HG03457 (cell line): ENCODE data around the gene SLC7A5.
"Not testable (repeated sequence)": the region's sequence is repeated elsewhere in the genome, so short reads cannot be mapped to it uniquely, and the experiment has no call there.

ENCODE experiments used
- ATAC-seq: cut with Tn5 transposase; IDR thresholded peaks from one replicate; pipeline ENCODE4 v1.9.1; 2021; ENCODE audit warnings: moderate number of reproducible peaks; ENCODE audit not compliant: unreplicated experiment

Gene SLC7A5

DNA sequence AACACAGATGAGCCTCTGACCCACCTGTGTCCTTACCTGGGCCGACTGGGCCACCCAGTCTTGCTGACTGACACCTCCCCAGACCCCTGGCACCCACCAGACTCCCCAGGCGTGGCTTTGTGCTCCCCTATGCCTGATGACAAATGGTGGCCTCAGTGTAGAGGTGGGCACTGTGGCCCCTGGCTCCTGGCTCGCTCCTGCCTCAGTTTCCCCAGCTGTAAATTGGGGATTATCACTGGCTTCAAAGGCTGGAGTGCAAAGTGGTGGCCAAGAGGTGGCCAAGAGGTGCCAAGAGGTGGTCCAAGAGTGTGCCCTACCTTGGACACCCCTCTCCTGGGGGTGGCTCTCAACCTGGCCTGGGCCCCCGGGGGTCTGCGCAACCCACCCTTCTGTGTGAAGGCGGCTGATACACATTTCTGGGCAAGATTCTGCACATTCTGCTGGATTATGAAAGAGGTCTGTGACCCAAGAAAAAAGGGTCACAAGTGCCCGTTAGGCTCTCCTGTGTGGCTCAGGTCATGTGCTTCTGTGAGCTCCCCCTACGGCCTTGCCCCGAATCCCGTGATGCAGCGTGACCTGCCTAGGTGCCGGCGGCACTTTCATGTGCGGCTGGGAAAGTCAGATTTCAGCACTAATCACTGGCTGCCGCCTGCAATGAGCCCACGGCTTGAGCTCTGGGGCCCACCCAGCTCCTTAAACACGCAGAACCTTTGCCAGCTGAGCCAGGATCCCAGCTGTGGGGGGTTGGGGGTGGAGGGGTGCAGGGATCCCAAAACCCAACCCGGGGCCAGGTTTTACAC is 7.8 kb downstream of the SLC7A5 start:
- ATAC-seq, result not testable (repeated sequence)

DNA sequence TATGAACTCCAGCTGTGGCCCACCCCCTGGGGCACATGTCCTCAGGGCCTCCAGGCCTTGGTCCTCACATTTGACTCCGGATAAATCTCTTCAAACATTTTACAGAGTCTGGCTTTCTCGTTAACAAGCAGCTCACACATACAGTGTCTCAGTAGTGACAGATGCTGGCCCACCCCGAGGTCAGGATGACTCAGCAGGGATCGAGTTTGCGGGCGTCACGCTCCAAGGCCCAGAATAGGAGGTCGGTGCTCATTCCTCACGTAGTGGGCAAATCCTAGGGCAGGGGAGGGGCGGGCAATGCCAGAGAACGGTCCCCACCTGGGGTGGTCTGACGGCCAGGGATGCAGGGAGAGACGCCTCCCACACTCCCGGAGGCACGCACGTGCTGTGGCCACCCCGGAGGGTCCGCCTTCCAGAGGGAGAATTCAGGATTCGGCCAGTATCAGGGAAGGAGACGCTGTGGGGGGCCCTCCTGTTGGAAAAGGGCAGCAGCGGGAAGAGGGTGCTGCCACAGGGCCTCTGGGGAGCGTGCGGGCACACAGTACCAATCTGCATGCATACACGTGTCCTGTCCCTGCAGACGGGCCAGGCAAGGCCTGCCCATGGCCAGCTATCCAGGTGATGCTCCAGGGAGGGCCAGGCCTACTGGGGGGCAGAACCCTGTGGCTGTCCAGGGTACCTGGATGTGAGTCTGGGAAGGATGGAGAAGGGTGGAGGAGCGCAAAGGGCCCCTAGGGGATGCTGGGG is 8.6 kb downstream of the SLC7A5 start:
- no peak for ATAC-seq

DNA sequence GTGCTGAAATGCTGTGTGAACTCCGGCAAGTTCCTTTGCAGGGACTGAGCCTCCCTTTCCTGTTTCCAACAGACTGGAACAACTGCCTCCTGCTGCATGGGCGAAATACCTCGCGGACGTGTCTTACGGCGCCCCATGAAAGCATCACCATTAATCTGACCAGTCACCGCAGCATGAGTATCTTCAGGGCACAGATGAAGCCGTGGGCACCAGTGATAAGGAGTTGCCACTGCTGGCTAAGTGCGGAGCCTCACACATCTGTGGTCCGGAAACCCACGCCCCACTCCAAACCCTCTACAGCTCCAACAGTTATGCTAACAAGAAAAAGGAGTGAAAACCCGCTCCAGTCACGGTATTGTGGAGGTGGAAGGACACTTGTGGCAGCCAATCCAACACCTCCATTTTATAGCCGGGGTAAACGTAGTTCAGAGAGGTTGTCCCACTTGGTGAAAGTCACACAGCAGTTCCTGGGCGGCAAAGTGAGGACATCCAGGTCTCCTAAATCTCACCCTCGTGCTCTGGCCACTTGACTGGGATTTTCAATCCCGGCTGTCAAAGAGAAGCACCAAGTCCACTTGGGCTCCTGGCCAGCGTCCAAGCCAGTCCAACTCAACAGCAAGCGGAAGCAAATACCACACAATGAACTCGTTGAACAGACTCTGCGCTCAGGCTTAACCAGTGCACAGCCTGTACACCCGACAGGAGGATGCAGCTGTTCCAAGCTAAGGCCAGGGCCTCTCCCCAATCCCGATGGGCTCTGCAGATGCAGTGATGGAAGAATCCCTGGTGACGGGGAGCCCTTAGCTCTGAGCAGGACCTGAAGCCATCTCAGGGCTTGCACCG is 10.9 kb downstream of the SLC7A5 start:
- not testable (repeated sequence) for ATAC-seq

DNA sequence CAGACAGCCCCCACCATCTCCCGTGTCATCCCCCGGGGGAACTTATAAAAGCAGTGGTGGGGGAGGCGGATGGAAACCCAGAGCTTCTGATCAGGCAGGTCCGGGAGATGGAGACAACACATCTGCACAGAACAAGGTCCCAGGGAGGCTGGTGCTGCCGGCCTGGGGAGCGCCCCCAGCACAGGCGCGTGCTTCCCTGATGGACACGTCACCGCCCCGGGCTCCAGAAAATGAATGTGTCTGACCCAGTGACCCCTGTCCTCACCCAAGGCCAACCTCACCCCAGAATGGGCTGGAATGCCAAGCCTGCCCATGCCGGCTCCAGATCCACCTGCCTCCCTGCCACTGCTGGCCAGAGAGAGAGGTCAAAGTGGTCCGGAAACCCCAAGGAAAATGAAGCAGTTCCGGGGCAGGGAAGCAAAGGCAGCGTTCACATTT is 12.5 kb downstream of the SLC7A5 start:
- no peak for ATAC-seq

DNA sequence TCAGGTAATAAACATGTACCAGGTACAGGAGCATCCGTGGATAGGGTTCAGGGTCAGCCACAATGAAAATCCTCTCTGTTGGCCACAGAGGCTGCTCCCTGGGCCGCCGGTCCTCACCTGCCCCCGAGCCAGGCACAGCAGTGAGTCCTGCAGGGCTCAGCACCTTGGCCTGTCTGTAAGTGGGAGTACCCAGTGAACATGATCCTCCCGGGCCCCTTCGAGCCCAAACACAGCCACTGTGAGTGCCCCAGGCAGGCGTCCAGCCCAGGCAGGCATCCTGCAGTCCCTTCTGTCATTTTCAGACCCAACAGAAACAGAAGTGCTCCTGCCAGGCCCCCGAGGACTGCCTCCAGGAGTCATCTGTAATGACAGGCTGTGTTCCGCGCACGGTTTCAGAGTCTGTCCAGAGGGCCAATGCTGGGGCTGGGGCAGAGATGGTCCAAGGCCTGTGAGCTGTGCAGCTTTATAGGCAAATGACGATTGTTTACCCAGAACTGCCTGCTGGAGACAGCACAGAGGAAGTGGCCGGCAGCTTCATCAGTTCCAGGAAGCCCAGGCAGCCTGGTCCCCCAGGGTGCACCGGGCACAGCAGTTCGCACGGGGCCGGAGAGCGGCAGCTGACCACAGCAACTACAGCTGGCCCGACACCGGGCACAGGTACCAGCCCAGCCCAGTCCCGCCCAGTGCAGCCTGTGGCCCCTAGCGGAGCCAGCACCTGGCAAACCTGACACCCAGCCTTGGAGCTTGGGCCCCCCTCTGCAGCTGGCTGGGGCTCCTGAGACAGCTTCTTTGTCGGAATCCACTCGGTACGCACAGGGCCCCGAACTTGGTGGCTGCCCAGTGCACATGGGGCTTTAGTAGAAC is 13.2 kb downstream of the SLC7A5 start:
- no peak for ATAC-seq

DNA sequence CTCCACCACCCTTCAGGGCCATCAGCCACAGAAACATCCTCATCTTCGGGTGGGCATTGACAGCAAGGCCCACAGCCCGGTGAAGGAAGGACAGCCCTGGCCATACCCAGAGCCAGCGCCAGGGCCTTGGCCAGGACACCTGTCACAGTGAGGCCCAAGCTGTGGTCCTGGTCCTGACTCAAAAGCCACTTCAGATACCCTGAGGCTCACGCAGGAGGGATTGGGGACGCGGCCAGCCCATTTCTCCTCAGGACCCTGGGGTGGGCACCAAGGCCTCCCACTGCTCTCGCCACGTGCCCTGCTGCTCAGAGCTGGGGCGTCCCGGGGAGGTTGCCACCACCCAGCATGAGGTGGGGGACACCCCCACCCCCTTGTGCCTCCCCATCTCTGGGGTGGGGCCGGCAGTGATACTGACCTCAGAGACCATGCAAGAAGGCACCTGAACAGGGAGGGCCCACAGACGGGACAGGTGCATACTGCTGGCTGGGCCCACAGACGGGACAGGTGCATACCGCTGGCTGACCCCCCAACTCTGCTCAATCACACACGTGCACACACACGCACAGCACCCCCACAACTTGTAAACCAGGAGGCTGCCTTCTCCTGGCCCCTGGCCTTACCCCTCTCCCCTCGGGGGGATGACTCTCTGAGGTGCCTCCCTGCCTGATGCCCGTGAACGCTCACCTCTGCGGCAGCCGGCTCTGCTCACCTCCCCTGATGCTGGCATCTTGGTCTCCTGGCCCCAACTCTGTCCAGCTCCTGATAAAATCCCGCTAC is 14.2 kb downstream of the SLC7A5 start:
- ATAC-seq, result no peak

DNA sequence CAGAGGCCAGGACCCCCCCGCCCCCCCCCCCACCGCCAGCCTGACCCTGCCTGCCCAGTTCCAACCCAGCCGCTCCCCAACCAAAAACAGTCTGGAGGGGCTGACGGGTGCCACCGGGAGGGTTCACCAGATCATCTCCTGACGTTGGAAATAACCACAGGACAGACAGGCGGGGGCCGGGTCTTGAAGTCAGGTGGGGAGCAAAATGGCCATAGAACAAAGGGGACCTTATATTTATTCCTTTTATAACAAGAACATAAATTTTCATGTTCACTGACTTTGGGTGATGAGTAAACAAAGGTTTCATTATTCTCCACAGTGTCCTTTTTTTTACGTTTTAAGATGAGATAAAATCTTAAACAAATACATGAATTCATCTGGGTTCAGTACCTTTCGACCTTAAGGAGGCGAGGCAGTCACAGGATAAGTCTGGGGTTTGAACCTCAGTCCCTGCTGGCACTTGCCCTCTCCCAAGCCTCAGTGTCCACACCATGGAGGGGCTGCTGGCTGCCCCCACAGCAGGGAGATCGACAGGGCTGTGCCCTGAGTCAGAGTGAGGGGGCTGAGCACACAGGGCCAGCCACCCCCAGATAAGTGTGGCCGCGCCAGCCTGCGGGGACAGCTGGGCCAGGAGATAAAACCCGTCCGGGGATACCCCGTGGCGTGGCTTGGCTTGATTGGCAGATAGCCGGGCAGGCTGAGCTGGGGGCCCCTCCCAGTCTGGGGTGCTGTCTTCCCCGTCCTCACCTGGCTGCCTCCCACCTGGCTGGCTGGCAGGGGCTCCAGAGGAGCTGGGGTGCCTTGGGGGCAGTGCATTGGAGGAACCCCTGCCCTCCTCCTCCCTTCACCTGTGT is 15.0 kb downstream of the SLC7A5 start:
- ATAC-seq, result no peak

DNA sequence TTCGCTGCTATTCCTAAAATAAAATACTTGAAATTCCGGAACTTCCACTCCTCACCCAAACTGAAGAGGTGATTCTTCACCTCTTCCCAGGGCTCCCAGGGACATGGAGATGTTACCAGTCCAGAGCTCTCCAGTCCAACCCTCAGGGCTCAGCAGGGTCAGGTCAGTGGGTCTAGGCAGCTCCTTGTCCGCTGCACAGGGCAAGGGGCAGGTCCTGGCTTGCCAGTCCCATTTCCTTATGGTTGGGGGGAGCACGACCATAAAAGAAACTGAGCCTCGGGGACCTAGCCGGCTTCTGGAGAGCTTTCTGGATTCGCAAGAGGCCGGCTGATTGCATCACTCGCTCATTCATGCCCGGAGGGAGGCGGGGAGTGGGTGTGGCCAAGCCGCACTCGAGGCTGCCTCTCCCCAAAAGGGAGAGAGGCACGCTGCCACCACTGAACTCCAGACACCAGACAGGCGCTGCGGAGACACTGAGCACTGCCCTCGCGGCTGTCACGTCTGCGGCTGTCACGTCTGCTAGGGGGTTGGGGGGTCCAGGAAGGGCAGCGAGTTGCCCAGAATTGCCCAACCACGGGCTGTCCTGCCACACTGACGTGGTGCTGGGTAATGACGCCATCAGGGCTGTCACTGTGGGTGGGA is 15.8 kb downstream of the SLC7A5 start:
- no peak for ATAC-seq

DNA sequence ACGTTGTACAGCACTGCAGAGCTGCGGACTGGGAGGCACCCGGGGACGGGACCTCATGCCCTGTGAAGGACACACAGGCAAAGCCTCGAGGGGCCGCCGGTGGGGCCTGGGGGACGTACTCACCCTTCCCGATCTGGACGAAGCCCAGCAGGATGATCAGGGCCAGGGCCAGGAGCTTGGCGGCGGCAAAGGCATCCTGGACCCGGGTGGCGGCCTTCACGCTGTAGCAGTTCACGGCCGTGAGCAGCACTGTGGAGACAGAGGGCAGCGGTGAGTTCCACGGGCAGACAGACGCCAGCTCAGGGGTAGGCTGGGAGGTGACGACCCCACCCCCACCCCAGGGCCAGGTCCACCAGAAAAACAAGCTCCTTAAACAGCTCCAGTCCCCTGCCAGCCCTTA is 17.7 kb downstream of the SLC7A5 start:
- no peak for ATAC-seq

DNA sequence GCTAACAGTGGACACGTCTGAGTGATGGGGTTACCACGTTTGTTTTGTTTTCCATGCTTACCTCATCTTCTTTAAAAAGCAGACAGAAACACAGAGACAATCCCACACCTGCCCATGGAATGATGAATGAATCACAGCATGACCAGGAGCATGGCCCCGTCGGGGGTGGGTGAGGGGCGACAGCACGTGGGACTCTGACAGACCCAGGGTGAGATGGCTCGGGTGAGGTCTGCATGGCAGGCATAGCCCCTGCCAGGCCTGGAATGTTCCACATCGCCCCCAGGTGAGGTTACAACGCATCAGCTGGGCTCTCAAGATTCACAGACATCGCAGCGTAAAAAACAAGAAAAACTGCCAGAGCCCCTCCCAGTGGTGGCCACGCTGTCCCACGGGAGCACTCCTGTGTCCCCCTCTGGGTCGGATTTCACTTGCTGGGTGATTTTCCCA is 18.1 kb downstream of the SLC7A5 start:
- ATAC-seq, result no peak

DNA sequence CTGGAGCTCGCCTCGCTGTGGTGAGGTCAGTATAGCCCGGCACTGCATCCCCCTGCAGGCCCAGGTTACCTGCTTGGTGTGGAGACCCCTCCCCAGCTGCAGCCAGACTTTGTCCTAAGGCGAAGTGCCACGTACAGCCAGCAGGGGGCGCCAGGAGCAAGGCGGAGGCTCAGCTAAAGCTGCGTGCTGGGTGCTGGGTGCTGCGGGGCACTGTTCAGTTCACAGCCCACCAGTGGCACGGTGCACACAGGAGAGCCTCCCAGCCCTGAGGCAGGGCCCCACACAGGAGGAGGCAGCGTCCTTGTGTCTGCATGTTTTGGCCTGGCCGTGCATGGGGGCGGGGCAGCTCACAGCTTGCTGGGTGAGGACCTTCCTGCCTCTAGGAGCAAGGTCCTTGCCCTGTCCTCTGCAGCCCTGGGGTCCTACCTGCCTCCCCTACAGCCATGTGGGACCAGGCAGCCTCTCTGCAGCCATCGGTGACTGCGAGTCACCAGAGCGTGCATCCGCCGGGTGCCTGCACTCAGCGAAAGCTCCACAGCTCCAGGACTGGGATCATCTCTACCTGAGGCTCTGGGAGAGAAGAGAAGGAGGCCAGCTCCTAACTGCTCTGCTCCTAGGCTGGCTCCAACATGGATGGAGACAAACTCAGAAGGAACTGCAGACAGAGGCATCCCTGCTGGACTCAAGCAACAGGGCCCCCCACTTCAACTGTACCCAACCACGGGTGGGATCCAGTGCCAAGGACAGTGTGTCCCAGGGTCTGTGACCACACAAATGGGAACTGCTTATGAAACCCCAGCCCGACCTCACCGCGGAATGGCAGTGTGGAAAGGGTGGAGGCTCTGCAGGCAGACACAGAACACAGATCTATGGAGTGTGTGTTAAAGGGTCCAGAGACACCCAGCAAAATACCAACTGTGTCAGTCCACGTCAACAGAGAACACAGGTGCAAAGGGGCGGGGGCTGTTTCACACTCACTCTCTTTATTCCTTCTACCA is 19.0 kb downstream of the SLC7A5 start:
- ATAC-seq, result no peak

DNA sequence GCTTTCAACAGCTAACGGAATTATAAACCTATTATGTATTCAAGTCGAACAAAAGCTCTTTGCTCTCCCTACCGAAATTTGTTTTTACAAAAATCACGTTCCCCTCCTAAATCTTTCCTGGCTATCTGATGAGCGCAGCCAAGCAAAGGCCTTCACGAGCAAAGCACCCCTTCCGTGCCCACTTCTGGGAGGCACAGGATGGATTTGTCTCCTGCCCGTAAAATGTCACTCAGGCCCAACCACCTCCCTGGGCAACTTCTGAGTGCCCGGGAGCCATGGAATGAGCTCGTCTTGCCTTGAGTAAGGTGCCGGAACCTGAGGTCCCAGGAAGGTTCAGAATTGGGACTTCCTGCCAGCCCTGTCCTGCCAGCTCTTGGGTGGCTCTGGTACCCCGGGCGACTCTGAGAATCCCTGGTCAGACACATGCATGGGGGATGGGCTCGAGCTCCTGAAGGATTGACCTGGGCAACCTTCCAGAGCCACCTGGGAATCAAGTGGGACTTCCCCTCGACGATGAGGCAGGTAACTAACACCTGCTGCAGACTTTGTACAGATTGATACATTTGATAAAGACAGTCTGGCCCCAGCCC is 19.8 kb downstream of the SLC7A5 start:
- no peak for ATAC-seq

DNA sequence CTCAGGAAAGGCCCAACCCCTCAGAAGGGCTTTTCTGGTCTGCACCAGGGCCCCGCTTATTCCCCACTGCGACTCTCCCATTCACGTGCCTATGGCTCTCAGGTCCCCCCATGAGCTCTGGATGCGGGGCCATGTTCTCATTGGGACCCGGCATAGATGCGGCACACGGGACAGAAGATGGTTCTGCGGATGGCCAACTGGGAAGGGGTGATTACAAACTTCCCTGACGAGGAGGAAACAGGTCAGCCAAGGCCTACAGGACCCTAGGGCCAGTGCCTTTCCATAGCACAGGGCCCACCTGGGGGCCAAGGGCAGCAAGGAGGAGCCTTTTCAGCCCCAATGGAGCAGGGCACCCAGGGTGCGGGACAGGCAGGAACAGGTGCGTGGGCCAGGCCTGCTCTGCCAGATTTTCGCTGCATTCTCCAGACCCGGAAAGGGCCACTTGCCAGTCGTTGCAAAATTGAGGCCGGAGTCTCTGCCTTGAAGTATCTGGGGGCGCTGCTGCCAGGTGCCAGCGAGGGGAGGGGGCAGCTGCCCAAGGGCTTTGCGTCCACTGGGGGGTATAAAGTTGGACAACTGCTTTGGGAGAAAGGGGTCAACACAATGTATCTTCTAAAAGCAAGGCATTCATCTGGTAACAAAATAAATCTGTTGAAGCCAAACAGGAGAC is 20.5 kb downstream of the SLC7A5 start:
- ATAC-seq, result no peak

DNA sequence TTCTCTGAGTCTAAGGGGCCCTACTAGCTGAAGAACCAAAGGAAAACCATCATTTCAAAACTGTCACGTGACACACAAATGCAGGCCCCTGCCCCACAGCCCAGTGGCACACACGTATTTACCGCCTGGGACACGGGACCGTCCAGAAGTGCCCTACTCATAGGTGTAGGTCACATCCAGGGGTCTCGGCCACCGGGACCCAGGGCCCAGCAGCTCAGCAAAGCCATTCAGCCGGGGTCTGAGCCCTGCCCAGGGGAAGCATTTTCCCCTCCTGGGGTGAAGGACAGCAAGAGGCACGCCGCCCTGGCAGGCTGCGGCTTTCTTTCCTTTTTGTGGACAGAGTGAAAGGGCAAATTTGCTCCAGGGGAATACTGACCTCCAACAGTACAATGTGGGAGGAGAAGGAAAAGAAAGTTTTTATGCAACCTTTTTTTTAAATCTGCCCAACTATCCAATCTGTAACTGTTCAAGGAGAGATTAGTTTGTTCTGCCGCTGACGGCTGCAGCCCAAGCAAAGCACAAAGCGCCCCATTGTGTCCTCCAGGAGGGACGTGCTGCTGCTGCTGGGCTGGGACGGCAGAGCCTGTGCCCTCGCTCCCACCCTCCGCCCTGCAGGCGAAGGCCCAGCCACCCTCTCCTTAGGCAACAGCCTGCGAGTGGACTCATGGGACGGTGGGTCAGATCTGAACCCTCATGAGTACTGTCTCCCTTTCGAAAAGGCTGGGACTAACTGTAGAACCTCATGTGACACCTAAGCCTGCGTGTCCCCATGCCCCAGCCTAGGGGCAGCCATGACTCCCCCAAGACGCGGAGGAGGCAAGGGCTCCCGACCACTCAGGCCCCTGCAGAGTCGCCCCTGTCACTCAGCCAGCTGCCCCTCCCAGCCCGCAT is 21.3 kb downstream of the SLC7A5 start:
- ATAC-seq, result no peak

DNA sequence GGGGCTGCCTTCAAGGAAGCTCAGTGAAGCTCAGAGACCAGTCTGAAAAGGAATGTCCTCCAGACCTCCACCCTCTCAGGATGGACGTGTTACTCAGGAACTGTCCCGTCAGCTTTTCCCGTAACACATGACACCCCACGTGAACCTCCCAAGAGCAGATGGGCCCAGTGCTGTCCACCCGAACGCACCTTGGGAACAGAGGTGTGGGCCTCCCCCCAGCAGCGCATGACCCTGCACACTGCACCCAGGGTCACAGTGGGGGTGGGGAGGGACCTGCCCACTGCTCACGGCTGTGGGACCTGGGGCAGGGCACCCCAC is 21.9 kb downstream of the SLC7A5 start:
- ATAC-seq, result no peak
